ENCODE measurements around the gene PPP1R2.

DNA sequence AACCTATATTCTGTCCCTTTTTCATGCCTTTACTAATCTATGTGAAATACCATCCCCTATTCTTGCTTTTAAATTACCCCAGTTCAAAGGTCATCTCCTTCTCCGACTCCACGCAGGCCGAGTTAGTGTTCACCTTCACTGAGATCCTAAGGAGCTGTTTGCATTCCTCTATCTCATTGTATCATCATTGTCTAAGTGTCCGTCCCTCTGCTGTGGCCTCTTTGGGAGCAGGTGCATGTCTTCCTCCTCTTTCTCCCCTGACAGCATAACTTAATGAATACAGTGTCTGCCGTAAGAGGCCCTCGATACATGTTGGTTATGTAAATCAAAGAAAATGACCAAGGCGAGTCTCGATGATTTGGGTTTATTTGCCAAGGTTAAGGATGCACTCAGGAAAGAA is 4.9 kb upstream of the PPP1R2 start:
- TF ChIP-seq FOXM1 (IDR thresholded peaks at IDR 0.05; ENCODE audit: borderline replicate concordance): no peak
- no peak for TF ChIP-seq SUZ12 (IDR thresholded peaks at IDR 0.05)
- TF ChIP-seq BHLHE40 (IDR thresholded peaks at IDR 0.05; ENCODE audit: borderline replicate concordance): no peak

All from HEK293T (cell line).